Jurkat, Clone E6-1 (cell line): ENCODE data around the gene CCND2.

Source experiments
- DNase-seq: peaks from one replicate; pipeline ENCODE4 v3.0.0-alpha.2; 2011; ENCODE audit warnings: low read depth, low spot score
- H3K4me3 ChIP-seq: 2 replicates; pipeline ENCODE4 v1.5.1; 2011; ENCODE audit warnings: mild to moderate bottlenecking, low read length, control low read depth, moderate library complexity

Gene CCND2

GRCh38 chr12:4251967-4252366 lies 21.6 kb upstream of the CCND2 start:
- no peak for DNase-seq
- no peak overlapping the region for H3K4me3 ChIP-seq

- DNase-seq: no peak
Measured at GRCh38 chr12:4252601-4253000, 21.0 kb upstream of the CCND2 start.

GRCh38 chr12:4256043-4256826 lies 17.3 kb upstream of the CCND2 start:
- no peak for DNase-seq
- H3K4me3 ChIP-seq: no peak overlapping the region

More at GRCh38 chr12:4252601-4253000, 21.0 kb upstream of the CCND2 start:
- no peak overlapping the region for H3K4me3 ChIP-seq

DNA sequence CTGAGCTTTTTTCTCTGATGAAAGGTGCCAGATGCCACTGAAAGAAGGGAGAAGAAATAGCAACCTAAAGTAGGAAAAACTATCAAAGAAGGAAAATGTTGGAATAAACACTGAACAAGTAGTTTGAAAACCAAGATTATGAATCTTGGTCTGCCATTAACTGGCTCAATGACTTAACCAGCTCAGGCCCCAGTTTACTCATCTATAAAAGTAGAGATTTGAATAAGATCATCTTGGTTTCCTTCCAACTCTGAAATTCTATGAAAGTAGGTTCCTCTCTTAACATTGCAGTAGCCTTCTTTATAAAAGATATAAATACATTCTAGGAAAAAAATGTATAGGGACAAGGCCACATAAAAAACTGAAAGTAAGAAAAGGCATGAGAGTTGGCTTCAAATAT lies 16.1 kb upstream of the CCND2 start:
- H3K4me3 ChIP-seq: no peak overlapping the region
- DNase-seq: no peak

DNA sequence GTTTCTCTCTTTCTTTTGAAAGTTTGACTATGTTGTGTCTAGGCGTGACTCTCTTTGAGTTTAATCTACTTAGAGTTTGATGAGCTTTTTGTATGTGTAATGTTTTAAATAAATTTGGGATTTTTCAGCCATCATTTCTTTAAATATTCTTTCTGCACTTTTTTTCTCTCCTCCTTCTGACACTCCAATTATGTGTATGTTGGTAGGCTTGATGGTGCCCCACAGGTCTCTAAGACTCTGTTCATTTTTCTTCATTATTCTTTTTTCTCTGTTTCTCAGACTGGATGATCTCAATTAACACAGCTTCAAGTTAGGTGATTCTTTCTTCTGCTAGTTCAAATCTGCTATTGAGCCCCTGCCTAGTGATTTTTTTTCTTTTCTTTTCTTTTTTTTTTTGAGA lies 14.5 kb upstream of the CCND2 start:
- DNase-seq: no peak
- no peak overlapping the region for H3K4me3 ChIP-seq

DNA sequence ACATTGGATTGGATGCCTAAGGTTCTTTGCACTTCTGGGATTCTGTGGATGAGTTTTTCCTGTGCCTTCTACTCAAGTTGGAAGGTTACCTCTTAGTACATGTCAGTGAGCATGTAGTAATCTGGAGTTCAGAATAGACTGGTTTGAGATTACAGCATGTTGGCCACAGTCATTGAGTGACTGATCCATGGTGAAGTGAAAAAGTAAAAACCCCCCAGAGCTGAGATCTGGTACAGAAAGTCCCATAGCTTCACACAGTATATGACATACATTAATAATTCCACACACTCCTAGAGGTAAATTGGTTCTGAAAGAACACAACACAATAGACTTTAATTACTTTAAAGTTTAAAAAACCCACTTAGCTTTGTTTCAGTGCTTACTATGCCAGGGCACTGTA lies 11.9 kb upstream of the CCND2 start:
- no peak for DNase-seq
- H3K4me3 ChIP-seq: no peak overlapping the region

DNA sequence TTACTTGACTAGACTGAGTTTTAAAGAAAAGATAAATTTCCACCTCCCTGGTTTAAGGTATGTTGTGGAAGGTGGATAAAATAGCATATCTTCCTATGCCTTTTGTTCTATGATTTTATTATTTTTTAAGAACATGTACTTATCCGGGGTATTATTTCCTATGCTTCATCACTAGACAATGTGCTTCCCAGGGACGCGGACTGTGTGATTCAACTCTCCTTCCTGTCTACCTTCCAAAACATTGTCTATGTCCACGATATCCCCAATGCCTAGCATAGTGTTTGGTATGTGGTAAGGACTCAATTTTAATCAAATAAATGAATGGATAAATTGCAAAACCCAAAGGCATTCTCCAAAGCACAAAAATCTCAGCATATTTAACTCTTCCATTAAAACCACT lies 8.3 kb upstream of the CCND2 start:
- DNase-seq: no peak
- H3K4me3 ChIP-seq: no peak overlapping the region

GRCh38 chr12:4266990-4267389 lies 6.6 kb upstream of the CCND2 start:
- H3K4me3 ChIP-seq: no peak overlapping the region
- DNase-seq: no peak

DNA sequence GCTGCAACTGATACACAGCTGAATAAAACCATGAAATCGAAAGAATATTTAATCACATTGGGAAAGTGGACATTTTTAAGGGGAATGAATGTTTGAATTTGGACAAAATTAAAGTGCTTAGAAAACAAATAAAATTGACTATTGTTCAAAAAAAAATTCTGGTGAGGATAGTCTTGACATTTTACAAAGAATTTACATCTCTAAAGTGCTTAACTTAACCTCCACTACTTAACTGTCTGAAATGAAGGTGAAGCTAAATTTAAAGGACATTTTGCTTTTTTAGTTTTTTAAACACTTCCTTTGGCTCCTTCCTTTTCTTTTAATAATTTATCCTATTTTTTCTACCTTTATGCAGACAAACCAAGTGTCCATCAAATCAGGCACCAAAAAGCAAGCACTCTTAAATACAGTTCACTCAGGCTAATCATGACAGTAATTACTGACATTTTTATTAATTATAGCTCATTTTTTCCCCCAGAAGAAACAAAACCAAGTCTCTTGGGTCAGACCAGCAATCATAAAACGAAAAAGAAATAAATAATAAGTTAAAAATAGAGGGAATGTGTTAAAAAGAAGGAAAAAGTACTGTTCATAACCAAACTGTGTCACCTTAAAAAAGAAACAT lies 5.7 kb upstream of the CCND2 start:
- H3K4me3 ChIP-seq: no peak overlapping the region
- DNase-seq: no peak

DNA sequence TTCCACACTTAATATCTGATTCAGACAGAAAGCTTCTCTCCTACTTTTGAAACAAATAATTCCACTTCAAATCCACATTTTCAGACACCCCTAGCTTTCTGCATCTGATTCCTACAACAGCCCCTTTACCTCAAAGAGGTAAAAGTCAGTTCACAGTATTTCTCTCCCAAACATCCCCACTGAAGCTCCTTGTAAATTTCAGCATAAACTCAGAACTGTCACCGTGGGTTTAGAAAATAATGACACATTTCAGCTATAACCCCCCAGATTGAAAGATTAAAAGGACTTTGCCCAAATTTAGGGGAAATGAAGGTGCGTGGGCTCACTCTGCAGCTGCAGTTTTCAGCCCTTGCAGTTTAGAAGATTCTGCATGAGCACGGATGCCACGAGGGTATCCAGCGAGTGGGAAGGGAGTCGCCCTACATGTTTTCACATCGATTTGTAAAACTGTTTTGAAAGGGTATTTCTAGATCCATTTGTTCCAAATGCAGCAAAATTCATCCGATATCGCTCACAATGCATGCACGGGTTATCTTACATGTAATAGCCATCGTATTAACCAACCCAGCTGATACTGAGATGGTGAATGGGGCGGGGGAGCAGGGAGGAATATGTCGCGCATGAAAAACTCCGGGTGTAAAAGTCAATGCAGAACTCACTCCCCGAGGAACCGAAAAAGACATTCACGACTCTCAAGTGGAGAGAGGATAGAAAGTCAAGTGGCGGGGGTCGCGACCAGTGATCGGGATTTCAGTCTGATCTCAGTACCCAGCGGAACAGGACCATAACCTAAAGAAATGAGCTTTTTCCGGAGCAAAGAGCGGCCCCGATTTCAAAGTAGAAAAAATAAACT lies 5.0 kb upstream of the CCND2 start:
- H3K4me3 ChIP-seq: peak overlapping the region; percentile 56
- DNase-seq: no peak

- peak; percentile 80 for DNase-seq
- H3K4me3 ChIP-seq: peak overlapping the region; percentile 56
Measured at GRCh38 chr12:4269279-4269991, 4.1 kb upstream of the CCND2 start.

DNA sequence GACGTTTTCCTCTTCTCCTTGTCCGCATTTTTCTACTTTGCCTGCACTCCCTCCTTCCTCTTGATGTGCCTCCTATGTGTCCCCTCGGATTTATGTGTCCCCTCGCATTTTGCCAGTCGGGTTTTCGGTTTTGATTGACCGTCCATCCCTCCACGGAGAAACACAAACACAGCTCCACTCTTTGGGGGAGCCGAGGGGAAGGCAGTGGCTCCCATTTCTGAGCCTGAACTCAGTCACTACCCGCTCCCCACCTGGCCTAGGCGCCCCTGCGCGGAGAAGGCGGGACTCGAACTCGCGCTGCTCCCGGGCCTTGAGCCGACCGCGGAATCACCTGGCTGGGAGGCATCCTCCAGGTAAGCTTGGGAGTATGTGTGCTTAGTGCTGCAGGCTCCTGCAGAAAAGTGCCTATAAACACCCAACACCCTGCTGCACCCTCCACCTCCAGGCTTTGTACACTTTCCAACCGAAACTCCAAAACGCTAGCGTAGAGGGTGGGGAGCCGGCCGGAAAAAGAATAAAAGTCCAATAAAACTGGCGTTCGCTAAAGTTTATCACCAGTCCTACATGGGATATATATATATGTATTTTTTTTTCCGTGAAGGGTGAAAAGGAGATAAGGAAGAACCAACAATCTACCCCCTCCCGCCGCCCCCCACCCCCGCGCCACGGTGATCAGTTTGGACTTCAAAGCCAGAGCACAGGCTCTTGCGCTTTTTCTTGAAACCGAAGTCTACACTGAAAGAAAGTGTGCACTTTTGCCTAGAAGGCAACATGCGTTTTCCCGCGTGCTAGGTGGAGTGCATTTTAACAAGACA lies 3.3 kb upstream of the CCND2 start:
- no peak for DNase-seq
- H3K4me3 ChIP-seq: peak overlapping the region; percentile 56

DNA sequence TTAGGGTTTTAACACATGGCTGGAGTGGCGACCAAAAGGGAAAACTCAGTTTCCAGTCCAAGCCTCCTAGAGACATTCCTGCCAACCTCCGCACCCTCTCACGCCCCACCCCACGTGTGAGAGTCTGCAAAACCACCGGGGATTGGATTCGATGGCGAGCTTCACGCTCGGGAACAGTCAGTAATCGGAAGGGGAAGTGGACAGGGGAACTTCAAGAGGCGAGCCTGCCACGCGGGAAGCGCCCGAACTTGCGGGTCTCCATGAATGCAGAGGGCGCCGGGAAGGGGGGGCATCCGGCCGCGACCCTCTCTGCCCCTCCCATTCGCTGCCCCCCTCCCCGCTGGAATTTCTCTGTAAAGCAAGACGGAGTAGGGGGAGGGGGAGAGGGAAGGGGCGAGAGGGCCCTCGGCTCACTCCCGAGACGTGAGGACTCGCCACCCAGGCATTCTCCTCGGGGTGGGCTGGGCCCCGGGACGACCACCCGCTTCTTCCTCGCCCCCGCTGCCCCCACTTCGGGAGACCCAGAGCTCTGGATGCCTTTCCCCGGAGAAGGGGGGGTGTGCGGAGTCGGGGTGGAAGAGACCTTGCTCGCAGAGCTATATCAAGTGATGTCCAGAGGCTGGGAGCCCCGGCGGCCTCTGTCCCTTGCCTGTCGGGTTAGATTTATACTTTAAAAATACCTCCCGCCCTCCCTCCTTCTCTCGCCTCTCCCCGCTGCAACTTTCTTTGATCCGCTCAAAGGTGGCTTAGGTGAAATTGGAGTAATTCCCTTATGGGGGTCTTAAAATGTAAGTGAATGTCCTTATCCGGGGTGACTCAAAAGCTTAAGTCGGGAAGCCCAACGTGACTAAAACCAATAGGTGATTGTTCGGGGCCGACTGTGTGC lies 2.5 kb upstream of the CCND2 start:
- DNase-seq: no peak
- H3K4me3 ChIP-seq: peak overlapping the region; percentile 56

DNA sequence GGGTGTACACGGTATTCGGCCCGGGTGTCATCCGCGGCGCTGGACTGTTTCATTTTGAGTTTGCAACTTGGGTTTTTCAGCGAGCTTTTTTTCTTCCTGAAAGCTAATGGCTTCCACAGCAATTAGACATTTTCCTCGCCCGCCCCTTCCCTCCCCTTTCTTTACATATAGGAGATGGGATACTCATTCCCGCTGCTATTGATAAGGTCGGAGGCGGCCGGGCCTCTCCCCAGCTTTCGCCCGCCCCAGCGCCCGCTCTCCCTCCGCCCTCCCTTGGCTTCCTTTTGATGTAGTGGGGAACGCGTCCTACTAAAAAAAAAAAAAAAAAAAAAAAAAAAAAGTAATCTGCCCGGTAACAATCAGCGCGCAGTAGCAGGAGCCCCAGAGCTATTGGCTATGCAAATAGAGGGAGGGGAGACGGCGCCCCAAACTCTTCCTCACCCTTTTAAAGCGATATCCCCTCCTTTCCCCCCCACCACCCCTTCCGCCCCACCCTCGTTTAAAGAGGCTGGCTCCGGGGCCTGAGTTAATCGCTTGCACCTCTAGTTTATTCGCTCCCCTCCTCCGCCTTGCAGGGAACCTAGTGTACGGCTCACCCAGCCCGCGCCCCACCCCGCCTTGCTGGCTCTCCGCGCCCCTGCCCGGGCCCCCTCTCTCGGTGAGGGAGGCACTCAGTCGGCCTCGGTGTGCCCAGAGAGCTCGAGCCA lies 1.7 kb upstream of the CCND2 start:
- DNase-seq: peak; percentile 85

DNA sequence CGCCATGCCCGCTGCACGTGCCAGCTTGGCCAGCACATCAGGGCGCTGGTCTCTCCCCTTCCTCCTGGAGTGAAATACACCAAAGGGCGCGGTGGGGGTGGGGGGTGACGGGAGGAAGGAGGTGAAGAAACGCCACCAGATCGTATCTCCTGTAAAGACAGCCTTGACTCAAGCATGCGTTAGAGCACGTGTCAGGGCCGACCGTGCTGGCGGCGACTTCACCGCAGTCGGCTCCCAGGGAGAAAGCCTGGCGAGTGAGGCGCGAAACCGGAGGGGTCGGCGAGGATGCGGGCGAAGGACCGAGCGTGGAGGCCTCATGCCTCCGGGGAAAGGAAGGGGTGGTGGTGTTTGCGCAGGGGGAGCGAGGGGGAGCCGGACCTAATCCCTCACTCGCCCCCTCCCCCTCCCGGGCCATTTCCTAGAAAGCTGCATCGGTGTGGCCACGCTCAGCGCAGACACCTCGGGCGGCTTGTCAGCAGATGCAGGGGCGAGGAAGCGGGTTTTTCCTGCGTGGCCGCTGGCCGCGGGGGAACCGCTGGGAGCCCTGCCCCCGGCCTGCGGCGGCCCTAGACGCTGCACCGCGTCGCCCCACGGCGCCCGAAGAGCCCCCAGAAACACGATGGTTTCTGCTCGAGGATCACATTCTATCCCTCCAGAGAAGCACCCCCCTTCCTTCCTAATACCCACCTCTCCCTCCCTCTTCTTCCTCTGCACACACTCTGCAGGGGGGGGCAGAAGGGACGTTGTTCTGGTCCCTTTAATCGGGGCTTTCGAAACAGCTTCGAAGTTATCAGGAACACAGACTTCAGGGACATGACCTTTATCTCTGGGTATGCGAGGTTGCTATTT lies 914 bp upstream of the CCND2 start:
- DNase-seq: no peak

More for the DNA sequence above, 1.7 kb upstream of the CCND2 start:
- peak overlapping the region; percentile 56 for H3K4me3 ChIP-seq

DNA sequence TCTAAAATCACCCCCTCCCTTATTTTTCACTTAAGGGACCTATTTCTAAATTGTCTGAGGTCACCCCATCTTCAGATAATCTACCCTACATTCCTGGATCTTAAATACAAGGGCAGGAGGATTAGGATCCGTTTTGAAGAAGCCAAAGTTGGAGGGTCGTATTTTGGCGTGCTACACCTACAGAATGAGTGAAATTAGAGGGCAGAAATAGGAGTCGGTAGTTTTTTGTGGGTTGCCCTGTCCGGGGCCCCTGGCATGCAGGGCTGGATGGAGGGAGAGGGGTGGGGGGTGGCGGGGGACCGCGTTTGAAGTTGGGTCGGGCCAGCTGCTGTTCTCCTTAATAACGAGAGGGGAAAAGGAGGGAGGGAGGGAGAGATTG lies 300 bp upstream of the CCND2 start:
- no peak for DNase-seq
- H3K4me3 ChIP-seq: peak overlapping the region; percentile 32; the same call in 1 of the 2 replicates

More for the DNA sequence above, 914 bp upstream of the CCND2 start:
- H3K4me3 ChIP-seq: peak overlapping the region; percentile 56
